OCI-LY1 (cell line): ENCODE data around the gene PYY.

Experiments used
- CTCF ChIP-seq: fragments of 200-600 bp; sonication (generic), shearing (Covaris generic); IDR thresholded peaks from 2 replicates; pipeline ENCODE4 v1.5.1; 2017; ENCODE audit warnings: mild to moderate bottlenecking, antibody characterized with exemption, low read length, moderate library complexity, mixed read lengths
- EZH2 ChIP-seq: fragments of 200-600 bp; sonication (generic), shearing (Covaris generic); IDR thresholded peaks from 2 replicates; pipeline ENCODE4 v1.8.0; 2017; ENCODE audit warnings: borderline replicate concordance, mixed run types, mild to moderate bottlenecking, antibody characterized with exemption, low read length, moderate library complexity, mixed read lengths

- TF ChIP-seq CTCF (no peak), EZH2 (no peak)
Measured at GRCh38 chr17:43998552-43998951, 44.8 kb upstream of the PYY start.
